OCI-LY3 (cell line): ENCODE results near the gene HOOK2.
A peak's percentile ranks its signal among the peaks of the same experiment; 100 is the strongest.

Experiments
- CTCF ChIP-seq: fragments of 200-600, 300-600 bp; sonication (generic); IDR thresholded peaks from 2 replicates; pipeline ENCODE4 v1.5.1; 2014; ENCODE audit warnings: antibody characterized with exemption, low read length, low read depth
- EZH2phosphoT487 ChIP-seq: fragments of 200-600 bp; shearing (Covaris generic); IDR thresholded peaks from 2 replicates; pipeline ENCODE4 v1.6.1; 2018; ENCODE audit warnings: antibody characterized with exemption, mixed run types, low read depth

- TF ChIP-seq CTCF (peak; percentile 32), EZH2phosphoT487 (no peak)
These were observed 7.3 kb upstream of the HOOK2 start for GRCh38 chr19:12782424-12783290.
